ENCODE measurements around the gene RELL2. TPM values are rescaled to one million over a fixed set of nuclear protein-coding genes. Genes with fewer than 3 reads are reported as not detected.

Gene RELL2
- total and polyA plus RNA-seq, 4 donors = 1.2 to 6.9 (median 6.2) TPM

DNA sequence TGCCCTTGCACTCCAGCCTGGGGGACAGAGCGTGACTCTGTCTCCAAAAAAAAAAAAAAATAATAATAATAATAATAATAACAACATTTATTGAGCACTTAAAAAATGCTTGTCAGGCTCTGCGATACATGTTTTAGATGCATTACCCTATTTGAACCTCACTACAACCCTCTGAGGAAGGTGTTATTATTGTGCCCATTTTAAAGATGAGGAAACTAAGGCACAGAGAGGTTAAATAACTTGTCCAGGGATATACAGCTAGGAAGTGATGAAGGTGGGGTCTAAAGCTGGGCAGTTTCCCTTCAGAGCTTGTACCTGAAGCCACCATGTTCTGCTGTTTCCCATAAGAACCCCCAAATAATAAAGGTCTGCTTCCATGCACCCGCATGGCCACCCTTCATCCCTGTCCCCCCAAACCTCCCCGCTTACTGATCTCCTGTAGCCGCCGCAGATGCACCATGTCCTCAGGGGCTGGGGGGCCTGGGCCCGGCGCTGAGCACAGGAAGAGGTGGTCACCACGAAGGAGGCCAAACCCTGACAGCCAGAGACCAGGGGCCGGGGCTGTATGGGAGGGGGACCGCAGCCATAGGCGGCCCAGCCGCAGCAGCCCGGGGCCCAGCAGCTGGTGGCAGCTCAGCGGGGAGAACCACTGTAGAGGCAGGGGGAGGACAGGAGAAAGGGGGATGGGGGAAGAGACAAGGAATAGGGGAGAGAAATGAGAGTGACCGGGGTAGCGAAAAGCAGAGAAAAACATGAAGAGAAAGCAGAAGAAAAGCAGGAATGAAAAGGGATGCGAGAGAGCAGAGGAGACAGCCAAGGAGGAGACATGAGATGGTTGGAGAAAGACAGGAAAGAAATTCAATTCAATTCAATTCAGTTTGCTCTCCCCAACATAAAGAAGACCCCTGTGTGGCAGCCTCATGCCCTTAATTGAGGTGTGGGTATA, 29.5 kb downstream of the RELL2 start:
- DNase-seq (no peak), ATAC-seq (ENCODE audit: insufficient read depth, low FRiP score) (no peak)
- Histone ChIP-seq H3K9ac (ENCODE audit: insufficient read depth in 1 of 2, low read length in 2 of 2) (no peak overlapping the region), H3K27me3 (ENCODE audit: control insufficient read depth in 3 of 3, insufficient read depth in 3 of 3, low read length in 2 of 3) (no peaks in the 10 kb centered on the region), H3K9me3 (ENCODE audit: control insufficient read depth in 4 of 4, insufficient read depth in 3 of 4, low read length in 3 of 4) (no peaks in the 10 kb centered on the region), H3K4me3 (no peak overlapping the region), H3K36me3 (ENCODE audit: control insufficient read depth in 4 of 4, insufficient read depth in 4 of 4, low read length in 4 of 4) (peaks cover 0 to 29% (median 22%) of the 10 kb centered on the region in 4 donors), H3K4me1 (ENCODE audit: control insufficient read depth in 5 of 5, insufficient read depth in 5 of 5, low read length in 5 of 5) (no peaks in the 10 kb centered on the region), H3K27ac (ENCODE audit: low read depth in 1 of 2, low read length in 1 of 2) (no peak overlapping the region)
- TF ChIP-seq CTCF (IDR thresholded peaks at IDR 0.05; ENCODE audit: control extremely low read depth, extremely low read depth) = no peak
- 87 to 91% methylated on average over 18 of the region's 18 CpGs for WGBS, 2 donors

DNA sequence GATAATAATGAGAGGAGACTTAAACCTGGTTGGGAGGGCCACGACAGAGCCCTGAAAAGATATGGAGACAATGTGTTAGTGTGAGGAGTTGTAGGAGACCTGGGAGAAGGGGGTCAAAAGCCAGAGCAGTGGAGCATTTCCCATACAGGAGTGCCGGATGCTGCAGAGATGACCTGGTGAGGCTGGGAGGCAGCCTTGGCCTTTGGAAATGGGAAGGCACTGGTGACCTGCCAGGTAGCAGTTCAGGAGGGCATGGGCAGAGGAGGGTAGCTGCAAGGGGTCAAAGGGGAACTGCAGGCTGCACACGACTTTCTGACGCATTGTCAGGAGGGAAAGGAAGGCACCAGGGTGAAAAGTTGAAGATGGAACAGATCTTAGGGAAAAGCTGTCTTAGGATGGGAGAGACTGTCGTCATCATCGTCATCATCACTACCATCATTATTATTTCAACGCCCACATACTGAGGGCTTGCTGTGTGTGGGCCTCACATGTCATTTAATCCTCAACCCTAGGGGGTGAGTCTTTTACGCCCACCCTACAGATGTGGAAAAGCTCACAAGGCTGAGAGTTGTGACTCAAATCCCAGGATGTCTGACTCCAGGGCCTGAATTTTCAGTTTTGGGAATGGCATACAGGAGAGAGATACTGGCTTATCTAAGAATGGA, 31.9 kb downstream of the RELL2 start:
- WGBS, 2 donors = 82 to 92% methylated on average over 8 of the region's 8 CpGs

DNA sequence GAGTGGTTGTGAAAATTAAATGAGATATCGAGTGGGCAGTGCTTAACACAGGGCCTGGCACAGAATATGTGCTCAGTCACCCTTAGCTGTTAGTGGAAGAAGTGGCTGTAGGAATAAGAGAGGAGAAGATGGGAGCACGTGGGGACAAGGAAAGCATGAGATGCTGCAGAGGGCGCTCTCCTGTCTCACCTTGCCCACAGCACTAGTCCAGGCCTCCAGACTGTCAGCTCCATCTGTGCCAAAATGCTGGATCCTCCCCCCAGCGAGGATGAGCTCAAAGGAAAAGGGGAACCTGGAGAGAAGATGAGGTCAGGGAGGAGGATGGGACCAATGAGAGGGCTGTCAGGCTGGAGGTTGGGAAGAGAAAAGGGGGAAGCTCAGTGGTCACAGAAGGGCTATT, 32.7 kb downstream of the RELL2 start:
- Histone ChIP-seq H3K9me3 (ENCODE audit: control insufficient read depth in 4 of 4, insufficient read depth in 3 of 4, low read length in 3 of 4) (no peaks in the 10 kb centered on the region), H3K27me3 (ENCODE audit: control insufficient read depth in 3 of 3, insufficient read depth in 3 of 3, low read length in 2 of 3) (no peaks in the 10 kb centered on the region), H3K36me3 (ENCODE audit: control insufficient read depth in 4 of 4, insufficient read depth in 4 of 4, low read length in 4 of 4) (peaks cover 0 to 32% (median 12%) of the 10 kb centered on the region in 4 donors), H3K4me3 (no peak overlapping the region), H3K4me1 (ENCODE audit: control insufficient read depth in 5 of 5, insufficient read depth in 5 of 5, low read length in 5 of 5) (peaks cover 0 to 6% (median 0%) of the 10 kb centered on the region in 5 donors), H3K27ac (ENCODE audit: low read depth in 1 of 2, low read length in 1 of 2) (no peak overlapping the region), H3K9ac (ENCODE audit: insufficient read depth in 1 of 2, low read length in 2 of 2) (no peak overlapping the region)
- no peak for ATAC-seq (ENCODE audit: insufficient read depth, low FRiP score)
- DNase-seq = no peak
- TF ChIP-seq CTCF (IDR thresholded peaks at IDR 0.05; ENCODE audit: control extremely low read depth, extremely low read depth) = no peak
- 74 to 86% methylated on average over 4 of the region's 4 CpGs for WGBS, 2 donors

More for the DNA sequence above, 31.9 kb downstream of the RELL2 start:
- DNase-seq (no peak), ATAC-seq (ENCODE audit: insufficient read depth, low FRiP score) (no peak)
- Histone ChIP-seq H3K4me3 (no peak overlapping the region), H3K9me3 (ENCODE audit: control insufficient read depth in 4 of 4, insufficient read depth in 3 of 4, low read length in 3 of 4) (no peaks in the 10 kb centered on the region), H3K9ac (ENCODE audit: insufficient read depth in 1 of 2, low read length in 2 of 2) (no peak overlapping the region), H3K27me3 (ENCODE audit: control insufficient read depth in 3 of 3, insufficient read depth in 3 of 3, low read length in 2 of 3) (no peaks in the 10 kb centered on the region), H3K36me3 (ENCODE audit: control insufficient read depth in 4 of 4, insufficient read depth in 4 of 4, low read length in 4 of 4) (peaks cover 0 to 35% (median 18%) of the 10 kb centered on the region in 4 donors), H3K4me1 (ENCODE audit: control insufficient read depth in 5 of 5, insufficient read depth in 5 of 5, low read length in 5 of 5) (peaks cover 0 to 6% (median 0%) of the 10 kb centered on the region in 5 donors), H3K27ac (ENCODE audit: low read depth in 1 of 2, low read length in 1 of 2) (no peak overlapping the region)
- TF ChIP-seq CTCF (IDR thresholded peaks at IDR 0.05; ENCODE audit: control extremely low read depth, extremely low read depth) = no peak

All from lung (tissue), 12 donors.